Posterior cingulate gyrus (tissue), 11 donors: ENCODE data around the gene RAB11FIP3.
"Not testable (repeated sequence)": the region's sequence is repeated elsewhere in the genome, so short reads cannot be mapped to it uniquely, and the experiment has no call there.

ENCODE experiments used
- DNase-seq, 10 donors: peaks; one replicate each; pipeline versions ENCODE4 v3.0.0 to v3.0.0-alpha.2; 2020 to 2021; ENCODE audit warnings: mixed read lengths in 3 of 10
- intact Hi-C: fragments of 100-400 bp; cut with DNase I; formaldehyde crosslinking; loops from one replicate; pipeline ENCODE4 v1.15.1; 2023

The RAB11FIP3 gene

DNA sequence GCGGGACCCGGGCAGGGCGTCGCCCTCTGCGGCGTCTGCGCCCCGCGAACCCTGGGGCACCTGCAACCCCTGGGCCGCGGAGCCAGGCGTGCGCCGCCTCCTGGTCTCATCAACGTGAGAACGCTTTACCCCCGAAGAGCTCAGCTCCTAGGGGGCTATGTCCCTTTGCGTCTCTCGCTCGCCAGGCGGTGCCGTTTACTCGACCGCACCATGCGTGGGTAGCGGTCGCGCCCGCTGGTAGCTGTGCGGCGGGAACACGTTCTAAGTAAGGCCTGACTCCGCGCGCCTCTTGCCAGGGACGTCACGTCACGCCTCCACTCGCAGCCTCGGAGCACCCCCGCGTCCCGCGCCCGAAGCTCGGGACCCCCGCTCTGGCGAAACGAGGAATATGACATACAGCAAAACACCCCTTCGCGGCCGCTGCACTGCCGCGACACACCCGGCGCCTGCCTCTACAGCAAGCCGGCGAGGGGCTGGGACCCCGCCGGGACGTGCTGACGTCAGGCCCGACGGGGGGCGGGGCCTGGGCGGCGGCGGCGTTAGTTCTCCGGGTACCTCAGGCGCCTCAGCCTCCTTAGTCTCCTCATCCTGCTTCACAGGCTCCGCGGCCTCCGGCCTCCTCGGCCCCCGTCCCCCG is at the start of gene RAB11FIP3:
TSS of gene RAB11FIP3 (plus strand) at position 568 of the 637 bp plus-strand sequence. CDS start 358 bp downstream, outside the sequence.
- intact Hi-C loops, result loop anchor here (5.0 kb wide), 1 partner anchor 47 kb away; no protein-coding TSS in a partner anchor

DNA sequence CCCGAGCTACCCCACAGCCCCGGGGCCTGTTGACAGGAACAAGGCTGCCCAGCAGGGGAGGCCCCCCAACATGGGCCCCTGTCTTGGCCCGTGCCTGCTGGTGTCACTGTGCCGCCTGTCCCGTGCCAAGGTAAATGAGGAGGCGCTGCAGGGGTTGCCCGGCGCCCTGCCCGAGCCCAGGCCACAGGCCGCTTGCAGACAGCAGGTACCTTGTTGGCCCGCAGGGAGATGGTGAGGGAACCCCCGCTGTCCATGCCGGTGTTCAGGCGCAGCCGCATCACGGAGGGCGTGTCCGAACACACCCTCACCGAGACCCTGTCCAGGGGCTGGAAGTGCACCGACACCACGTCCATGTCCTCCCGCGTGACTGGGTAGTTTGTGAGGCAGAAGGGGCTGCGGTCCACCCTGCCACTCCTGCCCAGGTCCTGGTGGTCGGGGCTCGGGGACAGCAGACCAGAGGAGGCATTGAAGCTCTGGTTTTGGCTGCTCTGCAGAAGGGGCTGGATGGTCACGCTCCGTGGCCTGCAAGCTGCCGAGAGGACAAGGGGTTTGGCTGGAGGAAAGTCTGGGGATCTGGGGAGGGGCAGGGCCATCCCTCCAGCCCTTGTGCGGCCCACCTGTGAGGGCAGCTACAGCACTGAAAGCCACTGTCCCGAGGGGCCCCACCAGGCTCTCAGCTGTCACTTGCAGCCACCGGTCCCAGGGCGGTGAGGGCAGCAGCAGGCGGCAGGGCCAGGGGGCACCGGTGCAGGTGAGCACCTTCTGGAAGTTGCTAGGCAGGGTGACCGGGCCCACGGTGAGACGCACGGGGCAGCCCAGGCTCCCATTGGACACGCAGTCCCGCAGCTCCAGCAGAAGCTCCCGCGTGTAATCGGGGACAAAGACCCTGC is 49.3 kb upstream of the RAB11FIP3 start:
- no peak for DNase-seq
- intact Hi-C loops, result no loop called here

More for the DNA sequence above, at the start of gene RAB11FIP3:
- peak; percentile 73 to 98 (median 86) for DNase-seq

GRCh38 chr16:376817-377418 is 48.5 kb upstream of the RAB11FIP3 start:
- no peak for DNase-seq
- intact Hi-C loops, result no loop called here

DNA sequence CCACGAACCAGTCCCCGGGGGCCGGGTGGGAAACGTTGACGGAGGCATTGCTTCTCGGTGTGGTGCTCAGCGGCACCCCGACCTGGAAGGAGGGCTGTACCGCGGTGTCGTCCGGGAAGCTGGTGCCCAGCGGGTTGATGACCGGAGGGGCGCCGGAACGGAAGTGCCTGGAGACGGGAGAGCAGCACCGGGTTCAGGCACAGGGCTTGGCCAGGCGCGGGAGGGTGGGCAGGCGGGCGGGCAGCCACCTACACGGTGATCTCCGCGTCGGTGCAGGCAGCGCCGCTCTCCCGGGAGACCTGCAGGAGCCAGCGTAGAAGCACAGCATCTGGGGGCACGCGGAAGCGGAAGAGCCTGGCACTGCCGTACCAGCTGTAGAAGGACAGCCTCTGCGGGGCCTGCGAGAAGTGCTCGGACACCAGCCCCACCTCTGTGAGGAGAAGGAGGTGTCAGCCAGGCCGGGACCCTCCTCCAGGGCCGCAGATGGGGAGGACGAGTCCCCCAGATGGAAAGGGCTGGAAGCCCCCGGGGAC is 48.0 kb upstream of the RAB11FIP3 start:
- intact Hi-C loops, result no loop called here
- DNase-seq, result no peak

GRCh38 chr16:378113-378820 is 47.2 kb upstream of the RAB11FIP3 start:
- intact Hi-C loops, DNase-seq: not testable (repeated sequence)

- DNase-seq, result peak in 1 of 10 donors; percentile 73
- intact Hi-C loops, result no loop called here
Measured at GRCh38 chr16:378821-379182, 46.6 kb upstream of the RAB11FIP3 start.

DNA sequence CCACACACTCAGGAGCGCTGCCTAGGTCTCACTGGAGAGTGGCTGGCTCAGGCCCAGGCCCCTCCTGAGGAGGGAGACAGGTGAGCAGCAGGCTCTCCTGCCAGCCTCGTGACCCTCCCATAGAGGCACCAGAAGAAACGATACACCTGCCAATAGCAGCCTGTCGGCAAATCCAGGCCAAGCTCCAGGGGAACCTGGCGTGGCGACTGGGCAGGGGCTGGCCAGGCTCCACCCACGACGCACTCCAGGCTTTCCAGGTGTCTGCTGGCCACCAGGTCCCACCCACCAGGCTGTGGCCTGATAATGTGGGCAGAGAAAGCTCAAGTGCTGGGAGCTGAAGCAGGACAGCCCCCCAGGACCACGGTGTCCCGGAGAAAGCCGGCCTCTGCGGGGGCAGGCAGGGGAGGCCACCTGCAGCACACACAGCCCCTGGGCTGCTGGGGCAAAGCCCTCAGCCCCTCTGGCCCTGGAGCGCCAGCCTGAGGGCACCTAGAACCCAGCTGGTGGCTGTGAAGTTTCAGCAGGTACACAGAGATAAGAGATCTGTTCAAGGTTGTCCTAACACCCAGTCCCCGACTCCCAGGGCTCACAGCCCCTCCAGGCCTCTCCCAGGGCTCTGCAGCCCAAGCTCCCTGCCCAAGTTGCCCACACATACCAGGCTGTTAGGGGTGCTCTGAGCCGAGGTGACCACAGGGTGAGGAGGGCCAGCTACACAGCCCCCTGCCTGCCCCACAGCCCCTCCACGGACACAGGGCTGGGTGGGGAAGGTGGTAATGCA is 46.1 kb upstream of the RAB11FIP3 start:
- DNase-seq, result peak in 1 of 10 donors; percentile 63
- intact Hi-C loops, result no loop called here

DNA sequence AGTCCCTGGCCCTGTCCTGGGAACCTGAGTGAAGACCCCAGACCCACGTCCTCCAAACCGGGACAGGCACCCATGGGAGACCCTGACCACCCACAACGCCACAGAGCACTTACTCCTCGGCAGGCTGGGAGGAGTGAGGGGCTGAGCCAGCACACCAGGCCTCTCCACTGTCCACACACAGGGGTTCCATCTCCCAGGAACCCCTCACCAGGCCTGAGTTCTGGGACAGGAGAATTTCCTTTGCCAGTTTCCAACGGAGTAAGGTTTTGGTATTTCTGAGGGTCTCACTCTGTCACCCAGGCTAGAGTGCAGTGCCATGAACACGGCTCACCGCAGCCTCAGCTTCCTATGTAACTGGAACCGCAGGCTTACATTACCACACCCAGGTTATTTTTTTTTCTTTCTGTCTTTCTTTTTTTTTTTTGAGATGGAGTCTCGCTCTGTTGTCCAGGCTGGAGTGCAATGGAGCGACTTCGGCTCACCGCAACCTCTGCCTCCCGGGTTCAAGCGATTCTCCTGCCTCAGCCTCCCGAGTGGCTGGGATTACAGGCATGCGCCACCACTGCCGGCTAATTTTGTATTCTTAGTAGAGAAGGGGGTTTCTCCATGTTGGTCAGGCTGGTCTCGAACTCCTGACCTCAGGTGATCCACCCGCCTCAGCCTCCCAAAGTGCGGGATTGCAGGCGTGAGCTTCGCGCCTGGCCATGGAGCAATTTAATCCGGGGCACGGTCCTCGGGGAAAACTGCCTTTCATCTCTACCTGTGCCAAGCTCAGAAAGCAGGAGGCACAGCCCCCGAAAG is 45.3 kb upstream of the RAB11FIP3 start:
- intact Hi-C loops, result no loop called here
- DNase-seq, result peak in 1 of 10 donors; percentile 69

- DNase-seq, result no peak
- intact Hi-C loops, result no loop called here
Measured at GRCh38 chr16:380762-381011, 44.8 kb upstream of the RAB11FIP3 start.

DNA sequence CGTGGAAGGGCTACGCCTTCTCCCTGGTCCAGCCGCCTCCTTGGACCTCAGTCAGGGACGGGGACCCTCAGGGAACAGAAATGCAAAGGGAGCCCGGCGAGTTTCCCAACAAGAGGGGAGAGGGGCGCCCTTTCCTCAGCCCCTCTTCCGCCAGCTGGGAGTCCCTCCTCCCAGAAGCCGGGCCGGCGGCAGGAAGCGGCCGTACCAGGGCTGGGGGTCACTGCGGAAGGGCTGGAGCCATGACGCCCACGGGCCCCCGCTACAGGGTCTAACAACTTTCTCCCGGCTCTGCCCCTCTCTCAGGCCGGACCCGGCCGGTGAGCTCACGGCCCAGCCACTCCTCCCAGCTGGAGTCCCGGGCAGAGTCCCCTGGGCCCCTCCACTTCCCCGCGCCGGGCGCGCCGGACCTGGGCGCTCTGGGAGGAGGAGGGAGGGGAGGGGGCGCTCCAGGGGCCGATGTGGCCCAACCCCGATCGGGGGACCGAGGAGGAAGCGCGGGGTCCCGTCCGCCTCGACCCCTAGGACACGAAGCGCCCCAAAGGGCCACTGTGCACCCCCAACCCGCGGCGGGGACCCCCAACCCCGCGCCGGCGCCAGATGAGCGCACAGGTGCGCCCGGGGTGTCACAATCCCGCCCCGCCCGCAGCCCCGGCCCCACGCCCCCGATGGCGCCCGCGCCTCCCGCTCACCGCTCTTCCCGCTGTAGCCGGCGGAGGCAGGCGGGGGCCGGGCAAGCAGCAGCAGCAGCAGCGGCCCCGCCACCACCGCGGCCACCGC is 44.2 kb upstream of the RAB11FIP3 start:
- DNase-seq, result peak in 1 of 10 donors; percentile 85
- intact Hi-C loops, result no loop called here

- intact Hi-C loops, result no loop called here
- DNase-seq, result peak in 8 of 10 donors; percentile 28 to 95 (median 58)
Measured at GRCh38 chr16:381789-382717, 43.4 kb upstream of the RAB11FIP3 start, which contains the start of gene PGAP6. Gene PGAP6 (minus strand): TSS chr16:381978. CDS start chr16:381821, 157 bp downstream.

- intact Hi-C loops, result no loop called here
- no peak for DNase-seq
Measured at GRCh38 chr16:383326-384051, 42.0 kb upstream of the RAB11FIP3 start.

- intact Hi-C loops, result no loop called here
- peak in 1 of 10 donors; percentile 48 for DNase-seq
Measured at GRCh38 chr16:386641-387156, 38.8 kb upstream of the RAB11FIP3 start.

DNA sequence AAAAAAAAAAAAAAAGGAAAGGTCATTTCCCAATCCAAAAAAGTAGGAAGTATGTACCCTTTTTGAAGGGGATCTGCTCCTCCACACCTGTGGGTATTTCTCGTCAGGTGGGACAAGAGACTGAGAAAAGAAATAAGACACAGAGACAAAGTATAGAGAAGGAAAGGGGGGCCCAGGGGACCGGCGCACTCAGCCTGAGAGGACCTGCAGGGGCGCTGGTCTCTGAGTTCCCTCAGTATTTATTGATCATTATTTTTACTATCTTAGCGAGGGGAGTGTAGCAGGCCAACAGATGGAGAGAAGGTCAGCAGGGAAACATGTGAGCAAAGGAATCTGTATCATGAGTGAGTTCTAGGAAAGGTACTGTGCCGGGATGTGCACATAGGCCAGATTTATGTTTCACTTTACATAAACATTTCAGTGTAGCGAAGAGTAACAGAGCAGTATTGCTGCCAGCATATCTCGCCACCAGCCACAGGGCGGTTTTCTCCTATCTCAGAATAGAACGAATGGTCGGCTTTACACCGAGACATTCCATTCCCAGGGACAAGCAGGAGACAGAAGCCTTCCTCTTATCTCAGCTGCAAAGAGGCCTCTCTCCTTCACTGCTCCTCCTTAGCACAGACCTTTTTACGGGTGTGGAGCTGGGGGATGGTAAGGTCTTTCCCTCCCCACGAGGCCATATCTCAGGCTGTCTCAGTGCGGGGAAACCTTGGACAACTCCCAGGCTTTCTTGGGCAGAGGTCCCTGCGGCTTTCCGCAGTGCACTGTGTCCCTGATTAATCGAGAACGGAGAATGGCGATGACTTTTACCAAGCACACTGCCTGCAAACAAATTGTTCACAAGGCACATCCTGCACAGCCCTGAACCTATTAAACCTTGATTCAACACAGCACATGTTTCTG is 37.4 kb upstream of the RAB11FIP3 start:
- intact Hi-C loops, DNase-seq: not testable (repeated sequence)

GRCh38 chr16:389352-389751 is 36.1 kb upstream of the RAB11FIP3 start:
- intact Hi-C loops, result no loop called here
- no peak for DNase-seq
